ENCODE data around the gene SLC1A7.

DNA sequence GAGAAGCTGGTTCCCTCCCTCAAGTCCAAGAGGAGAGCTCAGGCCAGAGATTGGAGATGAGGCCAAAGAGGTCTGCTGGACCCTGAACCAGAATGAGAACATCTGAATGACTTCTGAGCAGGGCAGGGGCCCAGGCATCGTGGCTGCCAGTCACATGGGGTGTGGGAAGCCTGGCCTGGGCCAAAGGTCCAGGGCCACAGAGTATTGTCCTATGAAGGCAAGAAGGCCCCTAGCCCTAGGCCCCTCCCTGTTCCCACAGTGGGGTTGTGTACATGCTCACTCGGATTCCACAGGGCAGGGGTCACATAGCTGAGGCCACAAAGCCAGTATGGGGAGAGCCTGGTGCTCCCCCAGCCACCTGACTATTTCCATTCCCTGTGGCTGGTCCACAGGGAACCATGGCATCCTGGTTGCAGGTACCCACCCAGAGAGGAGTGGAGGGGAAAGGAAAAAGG is 18.5 kb upstream of the SLC1A7 start:
- TF ChIP-seq MAZ (IDR thresholded peaks at IDR 0.05; ENCODE audit: borderline replicate concordance, low read depth, low read length) (peak; percentile 90), MAZ (CRISPR knock-in tag; IDR thresholded peaks at IDR 0.05; ENCODE audit: low read depth) (peak; percentile 93), TAF1 (CRISPR knock-in tag; IDR thresholded peaks at IDR 0.05) (no peak), SP1 (IDR thresholded peaks at IDR 0.05) (no peak), SP1 (CRISPR knock-in tag; IDR thresholded peaks at IDR 0.05) (peak; percentile 61), ZKSCAN8 (CRISPR knock-in tag; IDR thresholded peaks at IDR 0.05; ENCODE audit: borderline replicate concordance) (0 out of 2 replicates have a peak, but pooled peaks have one; percentile 55), TBP (CRISPR knock-in tag; IDR thresholded peaks at IDR 0.05) (no peak), FOSL1 (CRISPR knock-in tag; IDR thresholded peaks at IDR 0.05; ENCODE audit: borderline replicate concordance) (no peak)
- TF ChIP-seq, protein P1, sequence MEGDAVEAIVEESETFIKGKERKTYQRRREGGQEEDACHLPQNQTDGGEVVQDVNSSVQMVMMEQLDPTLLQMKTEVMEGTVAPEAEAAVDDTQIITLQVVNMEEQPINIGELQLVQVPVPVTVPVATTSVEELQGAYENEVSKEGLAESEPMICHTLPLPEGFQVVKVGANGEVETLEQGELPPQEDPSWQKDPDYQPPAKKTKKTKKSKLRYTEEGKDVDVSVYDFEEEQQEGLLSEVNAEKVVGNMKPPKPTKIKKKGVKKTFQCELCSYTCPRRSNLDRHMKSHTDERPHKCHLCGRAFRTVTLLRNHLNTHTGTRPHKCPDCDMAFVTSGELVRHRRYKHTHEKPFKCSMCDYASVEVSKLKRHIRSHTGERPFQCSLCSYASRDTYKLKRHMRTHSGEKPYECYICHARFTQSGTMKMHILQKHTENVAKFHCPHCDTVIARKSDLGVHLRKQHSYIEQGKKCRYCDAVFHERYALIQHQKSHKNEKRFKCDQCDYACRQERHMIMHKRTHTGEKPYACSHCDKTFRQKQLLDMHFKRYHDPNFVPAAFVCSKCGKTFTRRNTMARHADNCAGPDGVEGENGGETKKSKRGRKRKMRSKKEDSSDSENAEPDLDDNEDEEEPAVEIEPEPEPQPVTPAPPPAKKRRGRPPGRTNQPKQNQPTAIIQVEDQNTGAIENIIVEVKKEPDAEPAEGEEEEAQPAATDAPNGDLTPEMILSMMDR (CRISPR knock-in tag; IDR thresholded peaks at IDR 0.05) = no peak; the same call in 1 of the 2 replicates

All from HepG2 (cell line).